Activated CD8-positive, alpha-beta memory T cell treated with anti-CD3 and anti-CD28 coated beads for 1 hour (primary cell): ENCODE results near the gene PSMG1.

Source experiments
- DNase-seq, 2 donors: peaks; one replicate each; pipeline ENCODE4 v3.0.0-alpha.2; 2020; ENCODE audit warnings: low read depth in 1 of 2; ENCODE audit errors: extremely low read depth in 1 of 2

Gene PSMG1

DNA sequence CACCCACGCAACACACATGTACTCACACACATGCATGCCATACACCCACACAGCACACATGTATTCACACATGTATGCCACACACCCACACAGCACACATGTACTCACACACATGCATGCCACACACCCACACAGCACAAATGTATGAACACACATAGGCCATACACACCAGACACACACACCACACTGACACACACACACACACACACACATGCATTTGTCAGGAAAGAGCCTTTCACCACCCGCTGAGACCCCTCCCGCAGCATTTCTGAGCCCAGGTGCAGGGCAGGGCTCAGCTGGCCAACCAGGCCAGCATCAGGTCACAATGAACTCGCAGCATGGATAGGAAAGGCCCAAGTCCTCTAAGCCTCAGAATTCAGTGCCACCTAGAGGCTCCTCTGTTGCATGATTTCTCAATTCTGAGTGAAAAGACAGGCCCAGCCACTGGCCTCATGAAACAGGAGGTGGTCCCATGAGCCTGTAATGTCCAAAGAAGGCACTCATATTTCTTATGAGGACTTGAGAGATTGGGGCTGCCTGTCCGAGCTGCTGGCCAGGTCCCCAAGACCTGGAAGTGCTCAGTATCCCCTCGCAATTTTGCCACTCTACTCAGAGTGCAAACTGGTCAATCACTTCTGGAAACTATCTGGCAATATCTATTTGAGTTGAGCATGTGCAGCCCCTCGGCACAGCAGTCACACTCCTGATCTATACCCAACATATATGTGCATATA, 57.3 kb downstream of the PSMG1 start:
- DNase-seq = no peak
